ENCODE measurements around the gene CRYGC.
A peak's percentile ranks its signal among the peaks of the same experiment; 100 is the strongest.

The CRYGC gene

DNA sequence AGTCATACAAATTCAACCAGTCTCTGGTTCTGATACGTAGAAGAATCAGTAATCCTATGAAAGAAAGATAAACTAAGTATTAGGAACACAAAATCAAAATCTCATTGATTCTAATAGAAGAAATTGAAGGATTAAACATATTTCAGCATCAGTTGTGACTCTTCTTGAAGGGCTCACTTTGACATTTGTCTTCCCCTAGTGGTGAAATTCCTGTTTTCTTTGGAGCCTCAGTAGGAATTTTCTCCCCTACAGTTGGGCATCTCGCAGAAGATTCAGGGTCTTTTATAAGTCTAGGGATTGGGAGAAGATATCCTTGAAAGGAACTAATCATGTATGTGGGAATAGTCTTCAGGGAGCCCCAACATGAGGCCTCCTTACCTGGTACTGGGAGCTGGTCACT, 19.2 kb upstream of the CRYGC start:
- TF ChIP-seq, protein P1, sequence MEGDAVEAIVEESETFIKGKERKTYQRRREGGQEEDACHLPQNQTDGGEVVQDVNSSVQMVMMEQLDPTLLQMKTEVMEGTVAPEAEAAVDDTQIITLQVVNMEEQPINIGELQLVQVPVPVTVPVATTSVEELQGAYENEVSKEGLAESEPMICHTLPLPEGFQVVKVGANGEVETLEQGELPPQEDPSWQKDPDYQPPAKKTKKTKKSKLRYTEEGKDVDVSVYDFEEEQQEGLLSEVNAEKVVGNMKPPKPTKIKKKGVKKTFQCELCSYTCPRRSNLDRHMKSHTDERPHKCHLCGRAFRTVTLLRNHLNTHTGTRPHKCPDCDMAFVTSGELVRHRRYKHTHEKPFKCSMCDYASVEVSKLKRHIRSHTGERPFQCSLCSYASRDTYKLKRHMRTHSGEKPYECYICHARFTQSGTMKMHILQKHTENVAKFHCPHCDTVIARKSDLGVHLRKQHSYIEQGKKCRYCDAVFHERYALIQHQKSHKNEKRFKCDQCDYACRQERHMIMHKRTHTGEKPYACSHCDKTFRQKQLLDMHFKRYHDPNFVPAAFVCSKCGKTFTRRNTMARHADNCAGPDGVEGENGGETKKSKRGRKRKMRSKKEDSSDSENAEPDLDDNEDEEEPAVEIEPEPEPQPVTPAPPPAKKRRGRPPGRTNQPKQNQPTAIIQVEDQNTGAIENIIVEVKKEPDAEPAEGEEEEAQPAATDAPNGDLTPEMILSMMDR (IDR thresholded peaks at IDR 0.05; ENCODE audit: low read depth, low read length) = no peak

DNA sequence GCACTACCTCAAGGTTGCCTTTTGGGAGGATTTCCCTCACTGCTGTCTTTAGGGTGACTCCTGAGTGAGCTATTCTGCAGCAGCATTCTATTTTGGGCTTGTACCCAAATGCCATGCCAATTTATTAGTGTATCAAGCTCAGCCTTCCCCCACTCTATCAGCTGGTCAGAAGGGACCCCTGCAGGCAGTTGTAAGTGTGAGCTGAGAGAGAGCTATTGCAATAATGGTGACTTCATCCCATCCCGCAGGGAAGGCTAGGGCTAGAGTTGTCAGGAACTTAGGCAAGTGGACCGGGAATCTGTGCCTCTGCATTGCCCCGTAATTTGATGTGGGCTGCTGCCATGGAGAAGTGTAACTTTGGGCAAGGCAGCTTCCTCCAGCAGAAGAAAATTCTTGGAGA, 18.1 kb upstream of the CRYGC start:
- in situ Hi-C loops (cut with HindIII; ENCODE audit: low sequenced_read_pairs) = no loop called here
- no peak for DNase-seq (ENCODE audit: low read depth, low spot score)
- TF ChIP-seq, protein P1 (IDR thresholded peaks at IDR 0.05; ENCODE audit: low read depth, low read length) = no peak

More for the DNA sequence above, 19.2 kb upstream of the CRYGC start:
- DNase-seq (ENCODE audit: low read depth, low spot score) = no peak
- H3K4me3 ChIP-seq (ENCODE audit: low read depth, low read length) = no peak overlapping the region
- in situ Hi-C loops (cut with HindIII; ENCODE audit: low sequenced_read_pairs) = no loop called here

DNA sequence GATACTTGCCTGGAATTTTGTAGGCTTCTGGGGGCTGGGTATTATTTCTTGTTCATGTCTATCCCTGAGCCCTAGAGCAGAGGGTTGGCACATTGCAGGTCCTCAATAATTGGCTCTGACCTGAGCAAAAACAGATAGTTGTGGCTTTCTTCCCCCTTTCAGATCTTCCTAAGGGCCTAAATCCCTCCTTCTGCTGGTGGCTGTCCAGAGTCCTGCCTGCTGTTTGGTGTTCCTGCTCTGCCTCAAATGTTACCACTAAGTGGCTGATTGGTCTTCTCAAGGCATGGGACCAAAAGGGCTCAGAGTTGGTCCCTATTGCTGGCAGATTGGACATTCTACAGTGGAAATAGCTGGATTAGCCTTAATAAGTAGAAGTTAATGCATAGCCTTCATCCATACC, 17.4 kb upstream of the CRYGC start:
- H3K4me3 ChIP-seq (ENCODE audit: low read depth, low read length) = no peak overlapping the region
- TF ChIP-seq, protein P1 (IDR thresholded peaks at IDR 0.05; ENCODE audit: low read depth, low read length) = no peak
- no peak for DNase-seq (ENCODE audit: low read depth, low spot score)
- in situ Hi-C loops (cut with HindIII; ENCODE audit: low sequenced_read_pairs) = no loop called here

More for the DNA sequence above, 18.1 kb upstream of the CRYGC start:
- no peak overlapping the region for H3K4me3 ChIP-seq (ENCODE audit: low read depth, low read length)

- DNase-seq (ENCODE audit: low read depth, low spot score) = no peak
- TF ChIP-seq, protein P1 (IDR thresholded peaks at IDR 0.05; ENCODE audit: low read depth, low read length) = no peak
- in situ Hi-C loops (cut with HindIII; ENCODE audit: low sequenced_read_pairs) = no loop called here
- H3K4me3 ChIP-seq (ENCODE audit: low read depth, low read length) = no peak within 1 kb of the TSS
Measured at GRCh38 chr2:208146006-208146405, 16.4 kb upstream of the CRYGC start, which contains the start of gene CRYGB. TSS of gene CRYGB (minus strand) at chr2:208146158. CDS start at chr2:208146120, 38 bp downstream.

DNA sequence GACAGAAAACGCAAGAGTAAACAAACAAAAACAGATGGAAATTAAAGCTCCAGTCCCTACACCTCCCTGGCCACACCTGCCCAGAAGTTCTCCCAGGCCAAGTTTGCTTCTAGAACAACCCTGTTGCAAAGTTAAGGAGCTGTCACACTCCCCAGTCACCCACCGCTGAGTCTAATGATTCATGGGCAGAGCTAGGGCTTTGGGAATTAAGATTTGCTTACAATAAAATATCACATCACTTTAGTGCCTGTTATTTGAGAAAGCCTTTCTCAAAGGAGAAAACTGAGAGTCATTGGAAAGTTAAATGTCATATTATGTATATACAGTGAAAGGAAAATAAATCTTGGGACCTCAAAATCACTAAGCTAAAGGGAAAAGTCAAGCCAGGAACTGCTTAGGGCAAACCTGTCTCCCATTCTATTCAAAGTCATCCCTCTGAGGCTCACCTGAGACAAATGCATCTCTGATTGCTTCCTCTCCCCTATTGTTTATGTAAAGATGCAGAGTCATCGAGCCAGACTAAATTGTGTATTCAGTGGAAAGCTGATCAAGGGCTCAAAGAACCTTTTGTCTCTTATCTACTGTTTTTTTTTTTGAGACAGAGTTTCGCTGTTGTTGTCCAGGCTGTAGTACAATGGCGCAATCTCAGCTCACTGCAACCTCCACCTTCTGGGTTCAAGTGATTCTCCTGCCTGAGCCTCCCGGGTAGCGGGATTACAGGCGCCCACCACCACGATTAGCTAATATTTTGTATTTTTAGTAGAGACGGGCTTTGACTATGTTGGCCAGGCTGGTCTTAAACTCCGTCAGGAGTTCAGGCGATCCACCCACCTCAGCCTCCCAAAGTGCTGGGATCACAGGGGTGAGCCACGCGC, 13.5 kb upstream of the CRYGC start:
- TF ChIP-seq, protein P1 (IDR thresholded peaks at IDR 0.05; ENCODE audit: low read depth, low read length) = no peak
- DNase-seq (ENCODE audit: low read depth, low spot score) = no peak
- in situ Hi-C loops (cut with HindIII; ENCODE audit: low sequenced_read_pairs) = no loop called here
- H3K4me3 ChIP-seq (ENCODE audit: low read depth, low read length) = no peak overlapping the region

- peak; percentile 14 for DNase-seq (ENCODE audit: low read depth, low spot score)
- H3K4me3 ChIP-seq (ENCODE audit: low read depth, low read length) = no peak overlapping the region
- in situ Hi-C loops (cut with HindIII; ENCODE audit: low sequenced_read_pairs) = no loop called here
- TF ChIP-seq, protein P1 (IDR thresholded peaks at IDR 0.05; ENCODE audit: low read depth, low read length) = no peak
Measured at GRCh38 chr2:208142240-208142924, 12.8 kb upstream of the CRYGC start.
